Measurements from ENCODE around the gene PHLDA2.
A peak's percentile ranks its signal among the peaks of the same experiment; 100 is the strongest.

PHLDA2 gene

DNA sequence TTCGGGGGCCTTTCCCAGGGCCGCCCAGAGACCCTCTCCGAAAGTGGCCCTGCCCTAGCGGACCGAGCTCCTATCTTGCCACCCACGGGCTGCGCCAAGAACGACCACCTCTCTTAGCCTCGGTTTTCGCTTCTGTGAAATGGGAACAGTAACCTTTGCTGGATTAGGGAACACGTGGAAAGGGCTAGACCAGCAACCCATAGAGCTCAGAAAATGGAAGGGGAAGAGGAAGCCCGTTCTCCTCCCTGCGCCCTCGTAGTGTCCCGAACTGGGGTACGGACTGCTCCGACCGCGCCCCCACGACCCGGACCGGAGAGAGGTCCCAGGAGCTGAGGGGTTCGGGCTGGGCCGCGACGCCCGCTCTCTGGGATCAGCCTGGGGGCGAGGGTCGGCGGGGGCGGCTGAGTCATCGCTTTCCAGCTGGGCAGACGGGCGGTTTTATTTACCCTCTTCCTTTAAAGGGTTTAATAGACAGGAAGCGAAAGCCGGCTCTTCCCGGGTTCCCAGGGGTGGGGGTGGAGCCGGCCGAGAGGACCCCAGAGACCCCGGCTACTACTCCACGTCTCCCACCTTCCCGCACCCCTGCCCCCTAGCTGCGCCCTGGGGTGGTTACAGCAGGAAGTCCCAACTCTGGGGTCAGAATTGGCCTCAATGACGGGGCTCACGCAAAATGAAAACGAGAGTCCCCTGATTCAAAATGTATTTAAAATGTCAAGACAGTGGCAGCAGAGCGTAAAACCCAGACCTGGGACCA is 907 bp upstream of the PHLDA2 start:
- peak; percentile 84 for DNase-seq (ENCODE audit: low spot score)

DNA sequence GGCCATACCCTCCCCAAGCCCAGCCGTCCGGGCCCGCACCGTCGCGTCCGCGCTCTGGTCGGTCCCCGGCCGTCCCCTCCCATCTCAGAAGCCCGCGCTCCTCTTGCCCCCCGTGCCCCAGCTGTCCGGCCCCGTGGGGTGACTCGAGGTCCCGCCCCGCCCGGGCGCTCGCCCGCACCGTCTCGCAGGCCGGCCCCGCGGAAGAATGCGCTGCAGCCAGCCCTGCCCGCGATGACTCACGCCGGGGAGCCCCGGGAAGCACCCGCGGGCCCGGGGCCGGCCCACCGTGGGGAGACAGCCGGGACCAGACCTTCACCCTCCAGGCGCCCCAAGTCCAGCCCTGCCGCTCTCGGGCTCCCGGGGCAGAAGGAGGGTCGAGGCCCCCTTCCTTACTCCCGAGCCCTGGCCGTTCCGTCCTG is 320 bp upstream of the PHLDA2 start:
- peak; percentile 81 for DNase-seq (ENCODE audit: low spot score)

DNA sequence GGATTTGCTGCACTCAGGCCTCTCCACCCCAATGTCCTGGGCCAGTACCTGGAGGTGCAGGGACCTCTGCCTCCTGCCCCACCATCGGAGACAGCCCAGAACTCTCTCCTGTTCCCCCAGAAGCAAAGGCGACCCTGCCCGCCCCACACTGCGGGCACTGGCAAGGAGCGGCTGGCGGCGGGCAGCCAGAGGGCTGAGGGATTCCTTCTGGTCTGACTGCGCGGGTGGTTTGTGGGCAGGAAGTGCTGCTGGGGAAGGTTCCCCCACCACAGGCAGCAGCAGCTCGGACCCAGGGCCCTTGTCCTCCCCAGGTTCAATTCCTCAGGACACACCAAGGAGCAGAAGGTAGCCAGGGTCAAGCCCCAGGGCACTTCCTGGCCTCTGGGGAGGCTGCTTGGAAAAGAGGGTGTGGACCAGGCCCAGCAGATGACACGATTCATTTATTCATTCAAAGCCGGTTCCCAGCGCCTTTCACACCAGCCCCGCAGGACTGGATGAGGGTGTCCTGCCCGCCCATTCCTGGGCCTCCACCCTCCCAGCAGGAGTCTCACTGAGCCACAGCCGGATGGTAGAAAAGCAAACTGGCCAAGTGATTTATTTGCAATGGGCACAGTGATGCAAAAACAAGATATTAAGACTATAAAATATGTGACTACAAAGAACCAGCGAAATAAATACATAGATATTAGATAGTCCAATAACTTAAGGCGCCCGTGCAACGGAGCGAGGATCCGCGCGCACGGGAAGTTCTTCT is 1.2 kb downstream of the PHLDA2 start:
- DNase-seq (ENCODE audit: low spot score): peak; percentile 64

DNA sequence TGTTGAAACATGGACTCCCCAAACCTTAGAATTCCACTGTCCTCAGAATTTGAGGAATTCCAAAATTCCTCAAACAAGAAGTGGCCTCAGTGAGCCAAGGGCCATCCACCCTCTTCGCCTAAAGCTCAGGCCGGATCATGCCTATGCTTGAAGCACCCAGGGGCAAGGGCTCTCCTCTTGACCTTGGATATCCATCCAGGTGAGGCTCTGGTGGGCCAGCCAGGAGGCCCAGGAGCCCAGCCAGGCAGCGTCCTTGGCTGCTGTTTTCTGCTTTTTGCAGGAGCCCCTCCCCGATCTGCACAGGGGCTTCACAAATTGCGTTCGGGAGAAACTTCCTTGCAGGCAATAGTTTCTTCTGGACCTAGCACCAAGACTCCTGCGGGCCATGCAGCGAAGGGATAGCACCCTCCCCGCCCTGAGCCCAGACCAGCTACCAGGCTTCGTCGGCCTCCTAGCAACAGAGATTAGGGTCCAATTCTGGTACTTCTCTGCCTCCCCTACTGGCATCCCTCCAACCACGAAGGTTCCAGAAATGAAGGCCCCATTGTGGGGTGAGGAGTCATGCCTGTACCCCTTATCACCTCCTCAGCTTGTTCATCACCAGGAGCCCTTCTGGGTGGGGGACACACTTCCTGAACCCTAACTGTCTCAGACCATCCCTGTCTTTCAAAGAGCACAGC is 2.0 kb downstream of the PHLDA2 start:
- no peak for DNase-seq (ENCODE audit: low spot score)

DNA sequence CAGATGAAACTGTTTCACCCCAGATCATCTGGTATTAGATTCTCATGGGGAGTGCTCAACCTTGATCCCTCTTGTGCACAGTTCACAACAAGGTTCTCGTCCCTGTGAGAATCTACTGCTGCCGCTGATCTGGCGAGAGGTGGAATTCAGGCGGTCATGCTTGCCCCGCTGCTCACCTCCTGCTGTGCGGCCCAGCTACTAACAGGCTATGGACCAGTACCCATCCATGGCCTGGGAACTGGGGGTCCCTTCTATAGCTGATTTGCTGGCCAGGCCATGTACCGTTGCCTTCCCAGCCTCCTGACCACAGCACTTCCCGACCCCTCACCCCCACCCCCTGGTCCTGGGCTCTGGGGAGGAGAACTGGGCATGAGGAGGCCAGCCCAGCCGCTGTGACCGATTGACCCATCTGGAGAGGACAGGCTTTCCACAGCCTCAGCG is 2.6 kb downstream of the PHLDA2 start:
- no peak for DNase-seq (ENCODE audit: low spot score)

DNA sequence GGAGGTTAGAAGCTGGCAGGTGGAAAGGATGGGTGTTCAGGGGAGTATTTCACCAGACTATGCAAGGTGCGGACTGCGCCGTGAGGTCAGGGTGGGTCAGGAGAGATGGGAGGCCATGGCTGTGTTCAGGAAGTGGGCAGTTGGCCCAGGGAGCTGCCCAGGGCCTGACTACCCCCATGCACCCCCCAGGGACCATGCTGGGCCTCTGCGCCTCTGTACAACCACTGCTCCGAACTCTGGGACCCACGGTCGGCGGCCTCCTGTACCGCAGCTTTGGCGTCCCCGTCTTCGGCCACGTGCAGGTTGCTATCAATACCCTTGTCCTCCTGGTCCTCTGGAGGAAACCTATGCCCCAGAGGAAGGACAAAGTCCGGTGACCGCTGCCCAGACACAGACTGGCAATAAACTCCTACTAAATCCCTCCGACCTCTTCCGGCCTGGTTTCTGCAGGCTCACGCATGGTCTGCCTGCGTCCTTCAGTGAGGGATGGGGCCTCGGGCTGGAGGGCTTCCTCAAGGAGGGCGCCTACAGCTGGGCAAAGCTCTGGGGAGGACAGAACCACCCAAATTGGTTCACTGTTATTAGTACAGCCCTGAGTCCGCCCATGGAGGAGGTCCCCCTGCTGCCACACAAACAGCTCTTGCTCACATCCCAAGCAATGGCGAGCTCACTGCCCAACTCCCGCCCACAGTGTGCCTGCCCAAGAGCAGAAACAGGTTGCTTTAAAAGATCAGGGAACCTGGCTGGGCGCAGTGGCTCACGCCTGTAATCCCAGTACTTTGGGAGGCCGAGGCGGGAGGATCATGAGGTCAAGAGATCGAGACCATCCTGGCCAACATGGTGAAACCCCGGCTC is 4.2 kb downstream of the PHLDA2 start:
- DNase-seq (ENCODE audit: low spot score): no peak

DNA sequence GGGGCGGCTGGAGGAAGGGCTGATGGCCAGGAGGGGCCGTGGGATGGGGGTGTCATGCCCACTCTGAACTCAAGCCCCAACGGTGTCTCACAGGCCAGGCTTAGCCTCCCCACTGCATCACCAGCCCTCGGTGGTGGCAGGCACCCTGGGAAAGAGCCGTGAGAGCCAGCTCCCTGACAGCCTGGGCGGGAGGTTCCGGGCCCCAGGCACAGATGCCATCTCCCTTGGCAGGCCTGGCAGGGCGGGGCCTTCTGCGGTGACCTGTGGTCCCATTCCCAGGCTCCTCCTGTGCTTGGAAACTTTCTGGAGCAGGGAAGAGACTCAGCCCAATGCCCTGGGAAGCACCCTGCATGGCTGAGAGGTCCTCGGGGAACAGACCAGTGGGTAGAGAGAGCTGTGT is 4.8 kb downstream of the PHLDA2 start:
- DNase-seq (ENCODE audit: low spot score): no peak

DNA sequence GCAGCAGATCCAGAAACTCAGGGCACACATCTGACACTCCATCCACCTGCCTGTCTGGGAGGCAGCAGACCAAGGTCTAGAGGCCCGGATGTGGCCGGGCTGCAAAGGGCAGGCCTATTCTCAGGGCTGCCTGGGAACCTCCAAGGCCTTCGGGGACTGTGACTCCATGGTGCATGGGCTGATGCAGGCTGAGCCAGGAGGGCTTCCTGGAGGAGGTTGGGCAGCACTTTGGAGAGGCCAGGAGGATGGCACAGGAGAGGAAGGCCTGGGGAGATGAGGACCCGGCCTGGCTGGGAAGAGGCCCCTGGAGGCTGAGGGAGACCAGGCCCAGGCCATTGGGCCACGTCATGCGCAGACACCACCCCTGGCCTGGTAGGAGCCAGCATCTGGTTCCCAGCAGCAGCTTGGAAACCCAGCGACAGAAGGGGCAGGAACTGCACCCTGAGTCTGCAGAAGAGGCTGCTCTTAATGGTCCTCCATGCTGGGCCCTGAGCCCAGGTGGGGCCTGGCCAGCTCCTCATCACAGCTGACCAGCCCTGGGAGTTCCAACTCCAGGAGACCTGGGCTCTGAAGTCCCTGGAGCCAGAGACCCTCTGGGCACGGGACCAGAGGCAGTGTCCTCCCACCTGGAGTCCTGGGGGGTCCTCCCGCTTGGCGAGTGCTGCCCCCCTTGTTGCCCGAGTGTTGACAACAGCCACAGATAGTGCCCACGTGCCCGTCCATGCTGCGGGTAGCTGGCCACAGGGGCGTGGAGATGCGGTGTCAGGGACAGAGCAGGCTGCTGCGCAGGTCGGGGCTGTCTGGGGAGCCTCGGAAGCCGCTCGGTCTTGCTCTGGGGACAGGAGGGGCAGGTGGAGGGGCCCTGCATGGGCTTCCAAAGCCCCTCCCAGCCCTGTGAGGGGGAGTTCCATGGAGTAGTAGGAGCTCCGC is 5.5 kb downstream of the PHLDA2 start:
- DNase-seq (ENCODE audit: low spot score): no peak

DNA sequence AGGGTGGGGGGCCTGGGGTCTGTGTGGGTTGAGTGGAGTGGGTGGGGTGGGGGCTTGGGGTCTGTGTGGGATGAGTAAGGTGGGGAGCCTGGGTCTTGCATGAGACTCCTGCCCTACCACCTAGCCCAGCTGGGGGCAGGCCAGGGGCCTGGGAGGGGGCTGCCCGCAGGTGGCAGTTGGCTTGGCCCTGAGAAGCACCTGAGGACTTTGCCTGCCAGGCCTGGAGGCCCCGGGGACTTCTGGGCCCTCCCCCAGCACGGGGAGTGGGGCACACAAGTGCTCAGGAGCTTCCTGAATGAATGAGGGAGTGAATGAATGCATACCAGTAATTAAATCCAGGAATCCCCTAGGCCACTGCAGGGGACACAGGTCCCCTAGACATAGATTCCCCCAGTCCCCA is 6.6 kb downstream of the PHLDA2 start:
- no peak for DNase-seq (ENCODE audit: low spot score)

DNA sequence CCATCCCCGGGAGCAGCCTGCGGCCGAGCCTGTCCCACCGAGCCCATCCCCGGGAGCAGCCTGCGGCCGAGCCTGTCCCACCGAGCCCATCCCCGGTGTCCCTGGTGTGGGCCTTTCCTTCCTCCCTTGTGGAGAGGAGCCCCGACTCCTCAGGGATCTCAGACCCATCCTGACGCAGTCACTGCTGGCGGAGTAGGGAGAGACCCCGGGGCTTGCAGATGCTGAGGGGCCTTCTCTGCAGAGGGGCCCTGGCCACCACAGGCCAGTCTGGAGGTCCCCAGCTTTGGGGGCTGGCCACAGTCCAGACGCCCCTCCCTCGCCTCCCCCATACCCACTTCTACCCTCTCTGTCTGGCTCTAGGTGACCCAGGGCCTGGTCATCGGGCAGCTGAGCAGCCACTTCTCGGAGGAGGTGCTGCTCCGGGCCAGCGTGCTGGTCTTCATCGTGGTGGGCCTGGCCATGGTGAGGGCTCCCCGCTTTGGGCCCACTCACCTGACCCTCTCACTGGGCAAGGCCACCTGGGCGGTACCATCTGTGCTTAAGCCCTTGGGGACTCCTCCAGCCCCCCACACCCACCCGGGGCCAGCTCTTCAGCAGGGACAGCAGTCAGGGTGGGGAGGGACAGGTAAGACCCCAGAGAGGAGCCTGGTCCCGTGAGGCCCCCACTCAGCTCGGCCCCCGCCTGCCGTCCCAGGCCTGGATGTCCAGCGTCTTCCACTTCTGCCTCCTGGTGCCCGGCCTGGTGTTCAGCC is 7.3 kb downstream of the PHLDA2 start:
- no peak for DNase-seq (ENCODE audit: low spot score)

DNA sequence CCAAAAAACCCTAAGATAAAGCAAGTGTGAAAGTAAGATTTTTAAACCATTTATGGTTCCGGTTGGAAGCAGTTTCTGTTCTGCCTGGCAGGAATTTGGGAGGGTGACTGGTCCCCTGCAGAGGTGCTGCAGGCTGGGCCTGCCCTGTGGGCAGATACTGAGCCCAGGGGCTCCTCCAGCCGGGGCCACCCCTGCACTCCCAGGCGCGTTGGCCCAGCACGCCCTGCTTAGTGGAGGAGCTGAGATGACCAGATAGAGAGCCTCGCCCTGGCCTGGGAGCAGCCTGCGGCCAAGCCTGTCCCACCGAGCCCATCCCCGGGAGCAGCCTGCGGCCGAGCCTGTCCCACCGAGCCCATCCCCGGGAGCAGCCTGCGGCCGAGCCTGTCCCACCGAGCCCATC is 8.0 kb downstream of the PHLDA2 start:
- no peak for DNase-seq (ENCODE audit: low spot score)

DNA sequence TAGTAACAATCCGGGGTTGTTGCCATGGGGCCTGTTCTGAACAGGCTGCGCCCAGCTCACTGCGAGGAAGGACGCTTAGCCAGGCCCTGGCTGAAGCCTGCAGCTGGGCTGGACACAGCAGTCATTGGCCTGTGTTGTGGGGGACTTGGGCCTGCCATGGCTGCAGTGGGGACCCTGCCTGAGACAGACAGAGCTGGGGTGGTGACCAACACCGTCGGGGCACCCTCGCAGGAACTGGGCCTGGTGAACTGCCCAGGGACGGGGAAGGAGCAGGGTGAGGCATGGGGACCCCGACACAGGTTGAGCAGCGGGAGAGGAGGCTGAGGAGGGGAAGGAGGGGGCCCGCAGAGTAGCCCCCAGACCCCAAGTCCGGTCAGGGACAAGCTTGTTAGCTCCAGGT is 8.9 kb downstream of the PHLDA2 start:
- DNase-seq (ENCODE audit: low spot score): no peak

DNA sequence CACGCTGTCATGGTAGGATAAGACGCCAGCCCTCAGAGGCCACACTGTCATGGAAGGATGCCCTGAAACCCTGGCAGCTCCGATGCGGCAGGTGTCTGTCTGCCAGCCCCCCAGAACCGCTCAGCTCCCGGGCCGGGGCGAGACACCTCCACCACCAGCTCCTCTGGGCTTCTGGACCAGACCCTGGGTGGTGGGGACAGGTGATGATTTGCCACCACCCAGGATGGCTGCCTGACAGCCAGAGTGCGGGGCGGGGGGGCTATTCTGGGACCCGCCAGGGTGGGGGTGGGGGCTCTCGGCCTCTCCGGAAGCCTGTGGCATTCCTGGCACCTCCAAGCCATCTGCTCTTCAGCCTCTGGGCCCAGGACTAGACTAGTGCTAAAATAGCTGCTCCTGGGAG is 9.4 kb downstream of the PHLDA2 start:
- DNase-seq (ENCODE audit: low spot score): no peak

DNA sequence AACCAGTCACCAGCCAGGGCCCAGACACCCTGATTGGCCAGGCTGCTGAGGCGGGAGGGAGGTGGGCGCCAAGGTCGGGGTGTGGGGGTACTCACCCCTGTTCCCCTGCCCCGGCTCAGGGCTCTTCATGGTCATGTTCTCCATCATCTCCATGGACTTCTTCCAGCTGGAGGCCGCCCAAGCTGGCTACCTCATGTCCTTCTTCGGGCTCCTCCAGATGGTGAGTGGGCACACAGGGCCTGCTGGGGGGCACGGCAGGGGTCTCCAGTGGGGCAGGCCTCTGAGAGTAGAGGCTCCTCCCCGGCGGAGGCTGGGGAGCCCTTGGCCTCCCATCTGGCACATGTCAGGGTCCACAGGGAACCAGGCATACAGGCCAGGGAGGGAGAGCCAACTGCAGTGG is 10.0 kb downstream of the PHLDA2 start:
- DNase-seq (ENCODE audit: low spot score): no peak

DNA sequence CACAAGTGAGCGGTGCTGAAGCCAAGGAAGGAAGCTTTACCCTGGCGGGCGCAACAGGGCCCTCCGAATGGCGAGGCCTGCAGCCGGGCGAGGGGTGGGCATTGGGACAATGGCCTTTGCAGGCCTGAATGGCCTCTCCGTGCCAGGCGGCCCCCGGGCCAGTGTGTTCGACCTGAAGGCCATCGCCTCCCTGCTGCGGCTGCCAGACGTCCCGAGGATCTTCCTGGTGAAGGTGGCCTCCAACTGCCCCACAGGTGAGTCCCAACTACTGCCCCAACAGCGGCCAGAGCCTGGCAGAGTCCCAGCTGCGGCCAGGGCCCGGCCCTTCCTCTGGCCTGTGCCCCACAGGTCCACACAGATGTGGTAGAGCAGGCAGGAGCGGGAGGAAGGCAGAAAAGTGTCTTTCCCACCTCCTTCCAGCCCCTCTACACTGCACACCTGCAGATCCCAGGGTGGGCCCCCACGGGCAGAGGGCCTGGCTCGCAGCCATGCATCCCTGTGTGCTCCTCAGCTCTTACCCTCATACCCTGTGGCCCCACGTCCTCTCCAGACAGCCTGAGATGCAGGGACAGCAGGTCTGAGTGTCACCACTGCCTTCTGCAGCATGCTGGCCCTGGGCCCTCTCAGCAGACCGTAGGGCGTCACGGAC is 11.3 kb downstream of the PHLDA2 start:
- no peak for DNase-seq (ENCODE audit: low spot score)

DNA sequence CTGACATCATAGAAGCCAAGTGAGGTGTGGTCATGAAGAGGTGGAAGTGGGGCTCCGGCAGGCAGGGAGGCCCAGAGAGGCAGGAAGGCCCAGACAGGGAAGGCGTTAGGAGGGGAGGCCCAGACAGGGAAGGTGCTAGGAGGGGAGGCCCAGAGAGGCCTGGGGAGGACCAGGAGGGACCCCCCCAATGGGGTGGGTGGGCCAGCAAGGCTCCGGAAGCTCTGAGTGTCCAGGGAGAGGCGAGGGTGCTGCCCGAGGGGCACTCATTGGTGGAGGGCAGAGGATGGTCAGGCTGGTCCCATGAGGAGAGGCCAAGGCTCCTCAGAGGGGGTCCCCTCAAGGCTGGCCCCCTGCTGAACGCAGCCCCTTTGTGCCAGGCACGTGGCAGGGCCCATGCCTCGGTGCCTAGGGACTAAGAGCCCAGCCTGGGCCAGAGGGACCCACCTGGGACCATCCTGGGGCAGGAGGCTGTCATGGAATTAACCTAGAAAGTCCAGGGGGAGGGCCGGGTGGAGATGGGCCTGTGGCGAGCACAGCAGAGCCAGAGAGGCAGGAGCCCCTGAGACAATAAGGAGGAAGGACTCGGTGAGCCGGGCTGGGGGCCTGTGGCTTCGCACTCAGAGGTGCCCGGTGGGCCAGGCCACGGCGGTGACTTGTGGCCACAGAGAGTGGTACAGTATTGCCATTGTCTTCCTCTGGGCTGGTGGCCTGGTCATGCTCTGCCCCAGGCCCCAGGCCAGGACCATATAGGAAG is 12.2 kb downstream of the PHLDA2 start:
- no peak for DNase-seq (ENCODE audit: low spot score)

DNA sequence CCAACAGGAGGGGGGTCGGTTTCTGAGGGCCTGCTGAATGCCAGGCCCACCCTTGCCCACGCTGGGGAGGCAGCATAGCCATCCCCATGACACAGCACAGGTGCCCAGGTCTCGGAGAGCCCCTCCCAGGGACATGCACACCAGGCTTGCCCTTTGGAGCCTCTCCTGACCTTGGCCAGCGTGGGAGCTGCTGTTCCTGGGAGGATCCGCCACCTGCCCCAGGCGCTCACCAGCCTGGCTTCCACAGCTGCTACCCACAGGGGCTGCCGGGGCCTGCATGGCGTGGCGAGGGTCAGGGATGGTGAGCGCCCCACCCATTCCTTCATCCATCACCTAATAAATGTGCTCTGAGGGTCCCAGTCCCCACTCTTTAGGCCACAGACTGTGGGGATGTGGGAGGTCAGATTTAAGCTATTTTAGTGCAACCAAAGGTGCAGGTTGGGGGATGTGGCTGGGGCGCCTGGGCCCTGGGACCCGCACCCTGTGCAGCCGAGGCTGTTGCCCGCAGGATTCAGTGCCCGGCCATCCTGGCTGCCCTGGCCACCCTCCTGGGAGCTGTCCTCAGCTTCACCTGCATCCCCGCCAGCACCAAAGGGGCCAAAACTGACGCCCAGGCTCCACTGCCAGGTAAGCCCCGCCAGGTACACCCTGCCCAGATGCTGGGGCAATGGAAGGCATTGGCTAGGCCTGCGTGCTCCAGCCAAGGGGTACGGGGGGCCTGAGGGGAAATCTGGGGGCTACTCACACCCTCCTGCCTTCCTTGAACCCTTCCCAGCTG is 12.9 kb downstream of the PHLDA2 start:
- DNase-seq (ENCODE audit: low spot score): no peak

DNA sequence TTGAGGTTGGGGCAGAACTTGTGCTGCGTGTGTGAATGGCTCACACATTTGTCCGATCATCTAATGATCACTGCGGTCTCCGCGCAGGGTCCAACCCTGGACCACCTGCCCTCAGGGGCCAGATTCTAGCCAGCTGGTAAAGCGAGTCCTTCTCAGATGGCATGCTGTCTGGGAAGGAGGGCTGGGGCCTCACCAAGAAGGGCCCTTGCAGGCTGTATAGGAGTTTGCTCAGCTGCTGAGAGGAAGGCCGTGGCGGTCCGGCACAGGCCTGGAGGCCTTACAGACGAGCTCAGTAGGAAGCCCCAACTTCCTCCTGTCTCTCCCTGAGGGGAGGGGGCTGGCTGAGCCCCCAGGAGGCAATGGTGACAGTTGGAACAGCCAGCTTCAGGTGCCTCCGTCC is 13.7 kb downstream of the PHLDA2 start:
- DNase-seq (ENCODE audit: low spot score): no peak
